SJSA1 (cell line): ENCODE measurements around the gene SYNJ2. TPM values are rescaled to one million over a fixed set of nuclear protein-coding genes. Genes with fewer than 3 reads are reported as not detected.

Experiments
- DNase-seq, 2 experiments: peaks; one replicate each; pipeline ENCODE4 v3.0.0-alpha.2; 2015 to 2020; ENCODE audit warnings: low spot score in 2 of 2, low read depth in 1 of 2
- H3K27ac ChIP-seq: fragments of 250-450 bp; sonication (Bioruptor Pico); 2 replicates; pipeline ENCODE4 v1.5.1; 2020; ENCODE audit warnings: mild to moderate bottlenecking, moderate library complexity
- H3K27me3 ChIP-seq: fragments of 250-450 bp; sonication (Bioruptor Pico); replicated peaks from 2 replicates; pipeline ENCODE4 v1.5.1; 2020; ENCODE audit warnings: mild to moderate bottlenecking, moderate library complexity
- H3K36me3 ChIP-seq: fragments of 250-450 bp; sonication (Bioruptor Pico); 2 replicates; pipeline ENCODE4 v1.5.1; 2020; ENCODE audit warnings: mild to moderate bottlenecking
- H3K4me1 ChIP-seq: fragments of 250-450 bp; sonication (Bioruptor Pico); replicated peaks from 2 replicates; pipeline ENCODE4 v1.6.1; 2021; ENCODE audit warnings: mild to moderate bottlenecking
- H3K4me3 ChIP-seq: fragments of 250-450 bp; sonication (Bioruptor Pico); 2 replicates; pipeline ENCODE4 v1.5.1; 2020; ENCODE audit warnings: mild to moderate bottlenecking
- H3K9me3 ChIP-seq: fragments of 250-450 bp; sonication (Bioruptor Pico); replicated peaks from 2 replicates; pipeline ENCODE4 v1.5.1; 2020; ENCODE audit warnings: mild to moderate bottlenecking
- total RNA-seq: library from RNA; depleted of rRNA; stranded (reverse); fragments of >200 nt; shearing (Covaris generic); gene quantifications from 2 replicates; pipeline ENCODE4 v1.2.3, GENCODE V29; 2014

The SYNJ2 gene
- total RNA-seq, 1 experiment from 2014 or later, result 23.7 TPM

DNA sequence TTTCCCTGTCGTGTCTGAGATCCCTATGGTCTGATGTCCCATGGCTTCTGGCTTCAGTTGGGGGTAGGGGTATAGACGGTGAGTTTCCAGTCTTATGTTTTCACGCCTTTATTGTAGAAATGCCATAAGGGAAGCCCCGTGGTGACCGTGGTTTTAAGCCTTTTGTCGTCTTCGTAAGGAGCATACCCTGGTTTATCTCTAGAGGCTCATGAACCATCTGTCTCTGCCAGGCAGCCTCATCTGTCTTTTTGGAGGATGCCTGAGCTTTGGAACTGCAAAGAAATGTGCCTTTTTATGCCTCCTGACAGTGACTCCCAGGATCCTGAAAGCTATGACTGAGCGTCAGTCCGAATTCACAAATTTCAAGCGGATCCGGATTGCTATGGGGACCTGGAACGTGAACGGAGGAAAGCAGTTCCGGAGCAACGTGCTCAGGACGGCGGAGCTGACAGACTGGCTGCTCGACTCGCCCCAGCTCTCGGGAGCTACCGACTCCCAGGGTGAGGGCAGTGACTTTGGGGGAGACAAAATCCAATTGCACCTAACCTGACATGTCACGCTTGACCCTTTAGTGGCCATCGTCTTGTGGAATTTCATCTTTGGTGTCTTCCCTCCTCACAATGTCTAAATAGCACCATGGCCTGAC is 84.6 kb downstream of the SYNJ2 start:
- peaks cover 56% of the 10 kb centered on the region for H3K36me3 ChIP-seq
- DNase-seq, result no peak

DNA sequence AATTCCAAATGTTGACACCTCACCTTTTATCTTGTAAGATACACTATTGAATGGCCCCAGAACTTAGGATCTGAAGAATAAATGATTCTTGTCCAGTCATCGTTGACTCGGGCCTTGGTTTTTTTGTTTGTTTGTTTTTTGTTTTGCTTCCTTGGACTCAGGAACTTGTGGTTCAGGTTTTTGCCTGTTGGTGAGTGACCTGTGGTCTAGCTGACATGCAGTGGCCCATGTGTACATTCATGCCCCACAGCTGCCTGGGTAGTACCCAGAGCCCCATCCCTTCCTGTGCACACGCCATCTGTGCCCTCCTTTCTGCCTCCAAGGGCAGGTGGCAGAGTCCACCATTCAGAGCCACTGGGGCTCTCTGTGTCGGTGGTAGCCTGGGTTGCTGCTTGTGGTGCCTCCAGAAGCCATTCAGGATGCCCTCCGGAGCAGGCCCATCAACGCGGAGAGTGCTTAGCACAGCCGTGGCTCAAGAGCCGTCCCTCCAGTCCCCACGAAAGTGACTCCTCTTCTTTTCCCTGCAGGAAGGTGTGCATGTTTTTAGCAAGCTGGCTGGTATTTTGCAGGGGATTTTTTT is 85.9 kb downstream of the SYNJ2 start:
- Histone ChIP-seq H3K9me3 (no peaks in the 10 kb centered on the region), H3K27me3 (no peaks in the 10 kb centered on the region), H3K4me1 (peaks cover 55% of the 10 kb centered on the region), H3K27ac (peak overlapping the region; percentile 47), H3K4me3 (no peak overlapping the region), H3K36me3 (peaks cover 59% of the 10 kb centered on the region)
- DNase-seq, result peak in 1 of 2 experiments; percentile 37

More for the DNA sequence above, 84.6 kb downstream of the SYNJ2 start:
- no peak overlapping the region for H3K4me3 ChIP-seq
- no peaks in the 10 kb centered on the region for H3K9me3 ChIP-seq
- no peaks in the 10 kb centered on the region for H3K27me3 ChIP-seq
- H3K4me1 ChIP-seq, result peaks cover 60% of the 10 kb centered on the region
- 0 out of 2 replicates have a peak overlapping the region, but pooled peaks have one; percentile 47 for H3K27ac ChIP-seq

DNA sequence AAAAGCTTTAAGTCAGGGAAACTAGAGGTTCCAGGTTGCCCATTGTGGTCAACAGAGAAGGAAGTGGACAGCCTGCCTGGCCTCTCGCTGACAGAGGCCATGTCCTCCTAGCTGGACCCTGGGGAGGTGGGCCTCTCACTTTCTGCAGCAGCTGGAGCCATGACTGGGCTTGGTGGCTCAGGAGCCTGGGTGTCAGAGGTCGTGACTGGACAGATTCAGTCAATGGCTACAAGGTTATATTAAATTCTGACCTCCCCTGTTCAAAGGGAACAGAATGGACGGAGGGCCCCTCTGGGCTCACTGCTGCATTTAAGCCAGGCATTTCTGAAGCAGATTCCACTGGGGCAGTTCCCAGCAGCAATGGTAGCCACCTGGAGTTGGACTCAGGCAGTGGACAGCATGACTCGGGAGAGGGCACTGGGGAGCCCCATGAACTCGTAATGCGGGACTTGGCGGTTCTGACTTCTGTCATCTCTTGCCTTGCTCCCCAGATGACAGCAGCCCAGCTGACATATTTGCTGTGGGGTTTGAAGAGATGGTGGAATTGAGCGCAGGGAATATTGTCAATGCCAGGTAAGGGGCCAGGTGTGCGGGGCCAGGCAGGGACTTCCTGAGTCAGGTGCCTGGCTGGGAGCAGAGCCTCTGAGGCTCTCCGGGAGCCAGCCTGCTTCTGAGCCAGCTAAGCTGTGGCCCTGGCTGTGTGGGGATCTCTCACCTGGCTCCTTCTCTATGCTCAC is 86.7 kb downstream of the SYNJ2 start:
- no peak for DNase-seq
- Histone ChIP-seq H3K27ac (peak overlapping the region; percentile 95), H3K36me3 (peaks cover 56% of the 10 kb centered on the region), H3K4me3 (no peak overlapping the region), H3K9me3 (no peaks in the 10 kb centered on the region), H3K27me3 (no peaks in the 10 kb centered on the region), H3K4me1 (peaks cover 51% of the 10 kb centered on the region)

DNA sequence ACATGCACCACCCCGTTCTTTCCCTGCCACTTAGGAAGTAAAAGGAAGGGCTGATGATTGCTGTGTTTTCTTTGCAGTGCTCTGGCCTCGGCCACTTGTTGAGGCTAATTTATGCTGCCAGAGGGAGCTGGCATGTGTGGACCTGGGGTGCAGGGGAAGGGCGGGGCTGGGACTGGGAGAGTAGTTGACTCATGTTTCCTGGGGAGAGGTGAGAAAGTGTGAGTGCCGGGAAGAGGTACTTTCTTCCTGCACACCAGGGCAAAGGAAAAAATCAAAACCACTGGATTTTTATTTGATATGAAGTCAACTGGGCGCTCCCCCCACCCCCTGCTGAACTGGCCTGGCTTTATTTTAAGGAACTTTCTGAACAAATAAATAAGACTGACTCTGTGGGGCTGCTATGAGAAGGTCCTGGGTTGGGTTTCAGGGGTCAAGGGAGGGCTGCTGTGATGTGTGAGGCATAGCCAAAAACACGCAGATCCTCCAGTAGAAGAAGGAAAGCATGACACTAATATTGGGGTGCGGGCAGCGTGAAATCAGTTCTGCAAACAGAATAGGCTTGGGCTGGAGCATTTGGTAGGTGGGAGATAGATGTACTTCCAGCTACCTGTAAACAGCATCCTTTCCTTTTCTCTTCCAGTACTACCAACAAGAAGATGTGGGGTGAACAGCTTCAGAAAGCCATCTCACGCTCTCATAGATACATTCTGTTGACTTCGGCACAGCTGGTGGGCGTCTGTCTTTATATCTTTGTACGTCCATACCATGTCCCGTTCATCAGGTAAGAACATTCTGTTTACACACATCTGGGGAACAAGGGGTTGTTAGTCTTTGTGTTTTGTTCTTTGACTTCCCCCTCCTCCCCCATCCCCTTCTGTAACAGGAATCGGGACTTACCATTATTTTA is 87.5 kb downstream of the SYNJ2 start:
- Histone ChIP-seq H3K4me3 (no peak overlapping the region), H3K27ac (peak overlapping the region; percentile 95), H3K36me3 (peaks cover 57% of the 10 kb centered on the region), H3K27me3 (no peaks in the 10 kb centered on the region), H3K4me1 (peaks cover 51% of the 10 kb centered on the region), H3K9me3 (no peaks in the 10 kb centered on the region)
- DNase-seq, result peak; percentile 73 to 83

DNA sequence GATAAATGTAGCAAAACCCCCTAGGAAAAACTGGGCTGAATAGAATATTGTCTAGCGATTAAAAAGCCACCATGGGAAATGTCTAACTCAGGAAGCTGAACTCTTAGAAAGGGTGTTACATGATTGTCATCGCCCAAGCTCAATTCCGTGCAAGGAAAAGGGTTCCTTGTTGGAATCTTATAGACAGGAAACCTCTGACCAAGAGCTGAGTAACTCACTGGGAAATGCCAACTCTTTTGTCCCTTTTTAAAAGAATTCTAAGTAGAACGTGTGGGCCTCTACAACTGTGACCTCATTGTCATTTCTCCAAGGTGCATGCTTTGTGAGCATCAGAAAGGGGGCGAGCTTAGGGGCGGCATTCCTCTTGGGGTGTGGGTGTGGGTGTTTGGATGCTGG is 88.1 kb downstream of the SYNJ2 start:
- H3K4me3 ChIP-seq, result no peak overlapping the region
- peaks cover 51% of the 10 kb centered on the region for H3K4me1 ChIP-seq
- peaks cover 59% of the 10 kb centered on the region for H3K36me3 ChIP-seq
- DNase-seq, result peak; percentile 69 to 82
- H3K27ac ChIP-seq, result peak overlapping the region; percentile 95
- no peaks in the 10 kb centered on the region for H3K27me3 ChIP-seq
- no peaks in the 10 kb centered on the region for H3K9me3 ChIP-seq

DNA sequence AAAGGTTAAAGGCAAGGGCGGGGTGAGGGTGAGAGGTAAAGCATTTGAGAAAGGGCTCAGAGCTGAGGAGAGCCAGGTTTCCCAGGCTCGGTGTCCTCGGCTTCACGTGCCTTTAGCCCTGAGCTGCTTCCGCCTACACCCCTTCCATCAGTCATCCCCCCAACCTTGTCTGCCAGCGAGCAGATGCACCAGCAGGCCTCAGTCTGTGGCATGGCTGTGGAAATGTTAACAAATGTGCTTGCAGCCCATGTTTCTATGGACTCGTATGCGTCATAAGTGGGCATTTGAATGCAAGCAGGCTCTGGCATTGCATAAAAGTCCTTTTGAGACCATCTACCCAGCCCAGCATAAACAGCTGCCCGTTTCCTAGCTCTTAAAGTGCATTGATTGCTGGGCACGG is 88.8 kb downstream of the SYNJ2 start:
- no peak overlapping the region for H3K4me3 ChIP-seq
- H3K36me3 ChIP-seq, result peaks cover 57% of the 10 kb centered on the region
- H3K9me3 ChIP-seq, result no peaks in the 10 kb centered on the region
- peaks cover 51% of the 10 kb centered on the region for H3K4me1 ChIP-seq
- no peaks in the 10 kb centered on the region for H3K27me3 ChIP-seq
- peak overlapping the region; percentile 95 for H3K27ac ChIP-seq
- DNase-seq, result no peak

DNA sequence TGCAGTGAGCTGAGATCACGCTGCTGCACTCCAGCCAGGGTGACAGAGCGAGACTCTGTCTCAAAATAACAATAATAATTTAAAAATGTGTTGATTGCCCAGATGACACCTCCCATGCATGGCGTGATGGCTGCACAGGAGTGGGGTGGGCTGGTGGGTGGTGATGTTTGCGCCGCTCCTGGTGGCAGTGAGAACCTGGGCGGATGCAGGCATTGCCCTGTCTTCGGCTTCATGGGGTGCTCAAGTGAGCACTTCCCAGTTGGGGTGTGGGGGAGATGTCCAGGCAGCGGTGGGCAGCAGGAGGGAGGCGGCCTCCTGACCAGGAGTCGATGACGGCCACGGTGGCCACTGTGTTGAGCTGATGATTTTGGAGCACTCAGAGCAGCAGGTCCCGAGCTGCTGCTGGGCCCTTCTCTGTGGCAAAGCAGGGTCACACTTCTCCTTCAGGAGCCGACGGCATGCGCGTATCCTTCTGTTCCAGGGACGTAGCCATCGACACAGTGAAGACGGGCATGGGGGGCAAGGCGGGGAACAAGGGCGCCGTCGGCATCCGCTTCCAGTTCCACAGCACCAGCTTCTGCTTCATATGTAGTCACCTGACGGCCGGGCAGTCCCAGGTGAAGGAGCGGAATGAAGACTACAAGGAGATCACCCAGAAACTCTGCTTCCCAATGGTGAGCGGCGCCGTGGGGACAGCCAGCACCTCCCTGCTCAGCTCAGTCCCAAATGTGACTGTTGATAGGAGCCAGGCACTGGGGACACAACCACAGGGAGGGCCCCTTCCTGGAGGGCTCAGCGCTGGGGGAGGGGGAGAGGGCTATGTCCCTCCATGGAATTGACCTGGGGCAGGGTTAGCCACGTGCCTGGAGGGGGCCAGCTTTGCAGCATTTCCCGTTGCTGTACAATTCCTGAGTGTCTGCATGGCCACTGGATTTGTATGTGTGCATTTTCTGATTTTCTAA is 89.7 kb downstream of the SYNJ2 start:
- no peak for DNase-seq
- Histone ChIP-seq H3K9me3 (no peaks in the 10 kb centered on the region), H3K4me1 (peaks cover 51% of the 10 kb centered on the region), H3K4me3 (no peak overlapping the region), H3K36me3 (peaks cover 61% of the 10 kb centered on the region), H3K27ac (no peak overlapping the region), H3K27me3 (no peaks in the 10 kb centered on the region)

DNA sequence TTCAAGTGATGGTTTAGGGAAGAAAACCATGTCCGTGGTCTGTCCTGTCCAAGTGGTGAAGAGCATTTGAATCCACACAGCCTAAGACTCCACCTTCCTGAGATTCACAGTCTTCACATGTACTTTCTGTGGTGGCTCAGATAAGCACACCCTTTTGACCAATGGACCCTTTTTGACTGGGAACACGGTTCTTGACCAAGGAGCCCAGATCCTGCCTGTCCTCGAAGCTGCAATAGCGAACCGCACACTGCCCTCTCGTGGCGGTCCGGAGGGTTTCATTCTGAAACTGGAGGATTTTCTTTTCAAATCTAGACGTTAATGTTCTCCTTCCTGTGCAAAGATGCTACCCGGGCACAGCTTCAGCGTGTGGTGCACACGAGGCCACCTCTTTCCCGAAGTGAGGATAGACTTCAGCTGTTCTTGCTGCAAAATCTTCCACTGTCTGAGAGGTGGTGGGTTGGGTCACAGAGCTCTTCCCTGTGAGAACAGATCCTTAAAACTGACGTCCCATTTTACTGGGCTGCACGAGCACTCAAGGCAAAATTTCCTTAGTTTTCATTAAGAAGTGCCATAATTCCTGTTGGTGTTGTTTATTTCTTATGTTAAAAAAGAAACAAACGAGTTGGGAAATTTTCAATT is 90.5 kb downstream of the SYNJ2 start:
- Histone ChIP-seq H3K4me1 (peaks cover 43% of the 10 kb centered on the region), H3K27ac (no peak overlapping the region)

DNA sequence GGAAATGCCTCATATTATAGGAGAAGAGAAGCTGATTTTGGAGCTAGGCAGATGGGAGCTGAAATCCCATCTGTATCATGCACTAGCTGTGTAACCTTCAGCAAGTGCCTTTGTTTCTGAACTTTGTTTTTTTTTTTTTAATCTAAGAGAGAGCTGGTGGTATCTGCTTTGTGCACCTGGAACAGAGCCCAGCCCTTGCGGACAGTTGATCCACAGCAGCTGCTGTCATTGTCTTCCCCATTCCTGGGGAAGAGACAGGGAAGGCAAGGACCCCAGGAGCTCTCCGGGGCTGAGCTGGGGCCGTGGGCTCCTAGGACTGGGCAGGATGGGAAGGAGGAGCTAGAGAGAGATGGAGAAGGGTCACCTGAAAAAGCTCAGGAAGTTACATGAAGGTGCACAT is 92.1 kb downstream of the SYNJ2 start:
- Histone ChIP-seq H3K9me3 (no peaks in the 10 kb centered on the region), H3K27me3 (no peaks in the 10 kb centered on the region), H3K36me3 (peaks cover 67% of the 10 kb centered on the region), H3K4me1 (peaks cover 29% of the 10 kb centered on the region), H3K4me3 (no peak overlapping the region), H3K27ac (no peak overlapping the region)
- DNase-seq, result no peak

More for the DNA sequence above, 90.5 kb downstream of the SYNJ2 start:
- Histone ChIP-seq H3K36me3 (peaks cover 58% of the 10 kb centered on the region), H3K9me3 (no peaks in the 10 kb centered on the region), H3K27me3 (no peaks in the 10 kb centered on the region), H3K4me3 (no peak overlapping the region)
- DNase-seq, result peak; percentile 68 to 78

DNA sequence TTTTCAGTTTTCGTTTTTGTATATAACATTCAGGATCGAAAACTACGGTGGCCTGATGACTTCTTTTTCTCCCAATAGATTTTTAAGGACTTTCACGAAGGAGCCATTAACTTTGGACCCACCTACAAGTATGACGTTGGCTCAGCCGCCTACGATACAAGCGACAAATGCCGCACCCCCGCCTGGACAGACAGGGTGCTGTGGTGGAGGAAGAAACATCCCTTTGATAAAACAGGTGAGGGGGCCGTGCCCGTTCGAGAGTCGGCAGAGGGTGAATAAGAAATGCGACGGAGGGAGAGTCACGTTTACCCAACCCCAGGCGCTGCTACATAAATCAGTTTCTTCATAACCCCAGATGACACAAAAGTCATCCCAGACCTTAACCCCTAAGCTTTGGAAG is 94.9 kb downstream of the SYNJ2 start:
- peaks cover 66% of the 10 kb centered on the region for H3K36me3 ChIP-seq
- H3K27me3 ChIP-seq, result no peaks in the 10 kb centered on the region
- no peak overlapping the region for H3K4me3 ChIP-seq
- peaks cover 7% of the 10 kb centered on the region for H3K4me1 ChIP-seq
- no peak overlapping the region for H3K27ac ChIP-seq
- no peaks in the 10 kb centered on the region for H3K9me3 ChIP-seq
- DNase-seq, result no peak

DNA sequence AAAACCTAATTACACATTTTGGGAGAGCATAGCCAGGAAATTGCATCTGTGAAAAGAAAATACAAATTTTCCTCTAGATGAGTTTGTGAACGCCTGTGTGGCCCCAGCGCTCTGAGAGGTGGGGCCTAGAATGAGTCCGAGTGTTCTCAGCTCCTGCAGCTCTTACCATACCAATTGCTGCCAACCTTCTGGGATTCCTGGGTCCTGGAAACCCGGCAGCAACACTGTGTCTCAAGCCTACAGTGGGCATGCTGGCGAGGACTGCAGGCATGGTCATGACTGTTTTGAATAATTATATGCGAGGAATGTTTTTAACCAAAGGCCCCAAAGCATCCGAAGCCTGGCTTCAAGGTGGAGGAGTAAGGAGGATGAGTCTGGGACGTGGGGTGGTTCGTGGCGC is 96.0 kb downstream of the SYNJ2 start:
- Histone ChIP-seq H3K27ac (no peak overlapping the region), H3K36me3 (peaks cover 62% of the 10 kb centered on the region)

DNA sequence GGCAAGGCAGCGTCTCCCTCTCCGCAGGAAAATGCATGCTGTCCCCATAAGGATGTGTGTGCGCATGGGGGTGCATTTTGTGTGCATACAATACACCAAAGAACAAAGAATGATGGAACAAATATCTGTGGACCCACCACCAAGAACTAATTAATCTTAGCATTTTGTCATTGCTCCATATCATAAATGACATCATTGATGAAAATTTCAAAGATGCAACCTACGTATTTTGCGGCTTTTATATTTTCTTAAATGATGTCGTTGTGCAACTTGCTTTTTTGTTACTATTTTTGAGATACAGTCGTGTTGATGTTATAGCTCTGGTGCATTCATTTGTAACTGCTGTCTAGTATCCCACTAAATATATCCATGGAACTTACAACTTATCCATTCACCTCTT is 96.7 kb downstream of the SYNJ2 start:
- no peaks in the 10 kb centered on the region for H3K9me3 ChIP-seq
- H3K4me3 ChIP-seq, result no peak overlapping the region
- DNase-seq, result no peak
- H3K4me1 ChIP-seq, result no peaks in the 10 kb centered on the region
- H3K36me3 ChIP-seq, result peaks cover 65% of the 10 kb centered on the region
- no peak overlapping the region for H3K27ac ChIP-seq
- H3K27me3 ChIP-seq, result no peaks in the 10 kb centered on the region

More for the DNA sequence above, 96.0 kb downstream of the SYNJ2 start:
- no peak for DNase-seq
- Histone ChIP-seq H3K9me3 (no peaks in the 10 kb centered on the region), H3K27me3 (no peaks in the 10 kb centered on the region), H3K4me3 (no peak overlapping the region), H3K4me1 (no peaks in the 10 kb centered on the region)
